ENCODE results near the gene WSB1.

The WSB1 gene

GRCh38 chr17:27293898-27294688, at the start of gene WSB1:
TSS of gene WSB1 (plus strand) at chr17:27294114. CDS start at chr17:27294396, 282 bp downstream.
- in situ Hi-C loops (cut with HindIII; ENCODE audit: low pct_ligation_motif_present, low sequenced_read_pairs) = no loop called here
- H3K4me3 ChIP-seq (ENCODE audit: low read depth, low read length) = peak within 1 kb of the TSS; percentile 99
- H3K27ac ChIP-seq = peak within 1 kb of the TSS; percentile 97
- H3K27me3 ChIP-seq (replicated peaks) = no peaks in the 10 kb centered on the region
- TF ChIP-seq, protein P1, sequence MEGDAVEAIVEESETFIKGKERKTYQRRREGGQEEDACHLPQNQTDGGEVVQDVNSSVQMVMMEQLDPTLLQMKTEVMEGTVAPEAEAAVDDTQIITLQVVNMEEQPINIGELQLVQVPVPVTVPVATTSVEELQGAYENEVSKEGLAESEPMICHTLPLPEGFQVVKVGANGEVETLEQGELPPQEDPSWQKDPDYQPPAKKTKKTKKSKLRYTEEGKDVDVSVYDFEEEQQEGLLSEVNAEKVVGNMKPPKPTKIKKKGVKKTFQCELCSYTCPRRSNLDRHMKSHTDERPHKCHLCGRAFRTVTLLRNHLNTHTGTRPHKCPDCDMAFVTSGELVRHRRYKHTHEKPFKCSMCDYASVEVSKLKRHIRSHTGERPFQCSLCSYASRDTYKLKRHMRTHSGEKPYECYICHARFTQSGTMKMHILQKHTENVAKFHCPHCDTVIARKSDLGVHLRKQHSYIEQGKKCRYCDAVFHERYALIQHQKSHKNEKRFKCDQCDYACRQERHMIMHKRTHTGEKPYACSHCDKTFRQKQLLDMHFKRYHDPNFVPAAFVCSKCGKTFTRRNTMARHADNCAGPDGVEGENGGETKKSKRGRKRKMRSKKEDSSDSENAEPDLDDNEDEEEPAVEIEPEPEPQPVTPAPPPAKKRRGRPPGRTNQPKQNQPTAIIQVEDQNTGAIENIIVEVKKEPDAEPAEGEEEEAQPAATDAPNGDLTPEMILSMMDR (IDR thresholded peaks at IDR 0.05; ENCODE audit: low read depth, low read length, missing control alignments) = no peak
- no peaks in the 10 kb centered on the region for H3K36me3 ChIP-seq (replicated peaks)
- peak; percentile 84 for DNase-seq

GRCh38 chr17:27244491-27245223, 49.3 kb upstream of the WSB1 start:
- TF ChIP-seq, protein P1 (IDR thresholded peaks at IDR 0.05; ENCODE audit: low read depth, low read length, missing control alignments) = no peak
- H3K36me3 ChIP-seq (replicated peaks) = no peaks in the 10 kb centered on the region
- in situ Hi-C loops (cut with HindIII; ENCODE audit: low pct_ligation_motif_present, low sequenced_read_pairs) = loop anchor here (25.0 kb wide), 1 partner anchor 93 kb away; no protein-coding TSS in a partner anchor
- peak overlapping the region; percentile 26 for H3K4me3 ChIP-seq (ENCODE audit: low read depth, low read length)
- H3K27me3 ChIP-seq (replicated peaks) = no peaks in the 10 kb centered on the region
- H3K27ac ChIP-seq = peak overlapping the region; percentile 95
- peak; percentile 81 for DNase-seq

DNA sequence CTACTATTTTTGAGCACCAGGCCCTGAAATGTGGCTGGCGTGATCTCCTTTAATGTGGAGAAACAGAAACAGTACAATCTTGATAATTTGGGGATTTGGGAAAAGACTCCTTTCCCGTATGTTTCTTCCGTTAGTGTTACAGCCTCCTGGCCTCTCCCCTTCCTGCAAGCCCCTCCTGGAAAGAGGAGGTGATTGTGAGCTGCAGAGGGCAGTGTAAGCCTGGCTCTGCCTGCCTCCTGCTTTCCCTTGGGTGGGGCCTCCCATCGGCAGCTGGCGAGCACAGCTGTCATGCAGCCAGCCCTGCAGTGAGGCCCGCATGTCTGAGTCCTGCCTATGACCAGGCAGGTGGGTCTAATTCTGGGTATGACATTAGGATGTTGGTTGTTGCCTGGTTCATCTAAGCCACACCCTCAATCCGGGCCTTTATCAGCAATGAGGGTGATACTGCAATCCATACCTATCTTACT, 48.7 kb upstream of the WSB1 start:
- in situ Hi-C loops (cut with HindIII; ENCODE audit: low pct_ligation_motif_present, low sequenced_read_pairs) = loop anchor here (25.0 kb wide), 1 partner anchor 92 kb away; no protein-coding TSS in a partner anchor
- peak overlapping the region; percentile 26 for H3K4me3 ChIP-seq (ENCODE audit: low read depth, low read length)
- DNase-seq = peak; percentile 79
- H3K27me3 ChIP-seq (replicated peaks) = no peaks in the 10 kb centered on the region
- peak overlapping the region; percentile 95 for H3K27ac ChIP-seq
- H3K36me3 ChIP-seq (replicated peaks) = no peaks in the 10 kb centered on the region
- TF ChIP-seq, protein P1 (IDR thresholded peaks at IDR 0.05; ENCODE audit: low read depth, low read length, missing control alignments) = peak; percentile 80

DNA sequence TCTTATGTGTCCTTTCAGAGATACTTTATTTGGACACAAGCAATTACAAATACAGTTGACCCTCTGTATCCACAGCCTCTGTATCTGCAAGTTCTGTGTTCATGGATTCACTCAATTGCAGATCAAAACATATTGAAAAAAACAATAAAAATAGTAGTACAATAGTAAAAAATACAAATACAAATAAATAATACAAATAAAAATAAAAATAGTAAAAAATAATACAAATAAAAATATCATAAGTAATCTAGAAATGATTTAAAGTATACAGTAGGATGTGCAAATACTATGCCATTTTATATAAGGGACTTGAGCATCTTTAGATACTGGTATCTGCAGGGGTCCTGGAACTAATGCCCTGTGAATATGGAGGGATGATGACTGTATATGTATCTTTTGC, 47.4 kb upstream of the WSB1 start:
- Histone ChIP-seq H3K36me3 (replicated peaks) (no peaks in the 10 kb centered on the region), H3K27me3 (replicated peaks) (no peaks in the 10 kb centered on the region), H3K4me3 (ENCODE audit: low read depth, low read length) (no peak overlapping the region), H3K27ac (peak overlapping the region; percentile 74)
- in situ Hi-C loops (cut with HindIII; ENCODE audit: low pct_ligation_motif_present, low sequenced_read_pairs) = loop anchor here (25.0 kb wide), 1 partner anchor 91 kb away; no protein-coding TSS in a partner anchor
- TF ChIP-seq, protein P1 (IDR thresholded peaks at IDR 0.05; ENCODE audit: low read depth, low read length, missing control alignments) = no peak
- DNase-seq = no peak

- no peak overlapping the region for H3K4me3 ChIP-seq (ENCODE audit: low read depth, low read length)
- H3K27me3 ChIP-seq (replicated peaks) = no peaks in the 10 kb centered on the region
- peak; percentile 80 for DNase-seq
- H3K27ac ChIP-seq = peak overlapping the region; percentile 74
- H3K36me3 ChIP-seq (replicated peaks) = no peaks in the 10 kb centered on the region
- in situ Hi-C loops (cut with HindIII; ENCODE audit: low pct_ligation_motif_present, low sequenced_read_pairs) = loop anchor here (25.0 kb wide), 1 partner anchor 90 kb away; no protein-coding TSS in a partner anchor
- TF ChIP-seq, protein P1 (IDR thresholded peaks at IDR 0.05; ENCODE audit: low read depth, low read length, missing control alignments) = no peak
Observed at GRCh38 chr17:27247071-27247957, 46.6 kb upstream of the WSB1 start.
